T-helper 9 cell (primary cell): ENCODE measurements around the gene SLC39A13.
A peak's percentile ranks its signal among the peaks of the same experiment; 100 is the strongest.

ENCODE experiments used
- DNase-seq: peaks from one replicate; pipeline ENCODE4 v3.0.0-alpha.2; 2020

The SLC39A13 gene

DNA sequence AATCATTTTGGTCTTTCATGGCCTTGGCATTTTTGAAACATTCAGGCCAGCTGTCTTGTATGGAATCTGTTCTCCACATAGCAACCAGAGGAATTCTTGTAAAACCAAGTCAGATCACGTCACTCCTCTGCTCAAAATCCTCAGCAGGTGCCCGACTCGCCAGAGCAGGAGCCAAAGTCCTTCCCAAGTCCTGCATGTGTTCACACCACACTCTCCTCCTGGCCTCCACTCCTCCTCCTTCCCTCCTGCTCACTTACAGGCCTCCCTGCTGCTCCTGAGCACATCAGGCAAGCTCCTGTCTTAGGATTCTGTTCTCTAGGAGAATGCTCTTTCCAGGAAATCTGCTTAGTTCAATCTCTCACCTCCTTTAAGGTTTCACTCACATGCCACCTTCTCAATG is 24.8 kb downstream of the SLC39A13 start:
- no peak for DNase-seq

DNA sequence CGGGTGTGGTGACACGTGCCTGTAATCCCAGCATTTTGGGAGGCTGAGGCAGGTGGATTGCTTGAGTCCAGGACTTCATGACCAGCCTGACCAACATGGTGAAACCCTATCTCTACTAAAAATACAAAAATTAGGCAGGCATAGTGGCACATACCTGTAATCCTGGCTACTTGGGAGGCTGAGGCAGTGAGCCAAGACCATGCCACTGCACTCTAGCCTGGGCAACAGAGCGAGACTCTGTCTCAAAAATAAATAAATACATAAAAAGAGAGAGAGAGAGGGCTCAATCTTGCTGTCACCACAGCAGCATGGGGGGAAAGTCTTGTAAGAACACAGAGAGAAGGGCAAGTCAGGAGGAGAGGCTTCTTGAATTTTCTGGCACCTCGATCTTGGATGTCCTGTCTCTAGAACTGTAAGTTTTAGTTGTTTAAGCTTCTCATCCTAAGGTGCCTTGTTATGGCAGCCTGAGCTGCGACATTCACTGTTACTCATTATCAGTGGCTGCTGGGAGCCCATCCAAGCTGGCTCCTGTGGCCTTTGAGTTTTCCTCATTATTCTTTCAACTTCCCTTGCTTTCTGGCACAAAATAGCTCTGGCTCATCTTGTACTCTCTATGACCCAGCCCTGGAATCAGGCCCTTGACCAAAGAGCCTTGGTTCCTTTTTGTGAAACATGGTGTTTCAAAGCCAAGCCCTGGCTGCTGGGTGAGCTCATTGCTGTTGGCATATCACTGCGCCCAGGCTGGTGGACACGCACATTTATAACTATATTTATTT is 25.8 kb downstream of the SLC39A13 start:
- DNase-seq, result no peak

DNA sequence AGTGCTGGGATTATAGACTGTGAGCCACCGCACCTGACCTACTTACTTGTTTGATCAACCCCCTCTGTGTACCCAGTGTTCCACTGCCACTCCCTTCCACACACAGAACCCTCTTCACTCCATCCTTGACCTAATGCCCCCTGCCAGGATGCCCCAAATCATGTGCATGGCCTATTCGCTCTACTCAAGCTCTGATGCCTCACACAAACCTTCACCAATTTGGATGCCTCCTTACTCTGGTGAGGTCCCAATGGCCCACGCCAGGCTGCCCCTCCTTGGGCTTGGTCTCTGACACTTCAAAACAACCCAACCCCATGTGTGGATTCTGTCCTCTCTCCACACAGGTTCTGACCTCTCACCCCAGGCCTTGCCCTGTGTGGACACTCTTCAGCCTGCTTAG is 27.3 kb downstream of the SLC39A13 start:
- DNase-seq, result no peak

DNA sequence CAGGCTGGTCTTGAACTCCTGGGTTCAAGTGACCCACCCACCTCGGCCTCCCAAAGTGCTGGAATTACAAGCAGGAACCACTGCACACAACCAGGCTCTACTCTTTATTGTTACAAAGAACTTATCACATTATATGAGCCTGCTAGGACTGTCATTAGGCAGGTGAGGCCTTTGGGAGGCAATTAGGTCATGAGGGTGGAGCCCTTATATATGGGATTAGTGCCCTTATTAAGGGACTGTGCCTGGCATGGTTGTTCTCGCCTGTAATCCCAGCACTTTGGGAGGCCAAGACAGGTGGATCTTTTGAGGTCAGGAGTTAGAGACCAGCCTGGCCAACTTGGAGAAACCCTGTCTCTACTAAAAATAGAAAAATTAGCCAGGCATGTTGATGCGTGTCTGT is 28.3 kb downstream of the SLC39A13 start:
- DNase-seq, result no peak

DNA sequence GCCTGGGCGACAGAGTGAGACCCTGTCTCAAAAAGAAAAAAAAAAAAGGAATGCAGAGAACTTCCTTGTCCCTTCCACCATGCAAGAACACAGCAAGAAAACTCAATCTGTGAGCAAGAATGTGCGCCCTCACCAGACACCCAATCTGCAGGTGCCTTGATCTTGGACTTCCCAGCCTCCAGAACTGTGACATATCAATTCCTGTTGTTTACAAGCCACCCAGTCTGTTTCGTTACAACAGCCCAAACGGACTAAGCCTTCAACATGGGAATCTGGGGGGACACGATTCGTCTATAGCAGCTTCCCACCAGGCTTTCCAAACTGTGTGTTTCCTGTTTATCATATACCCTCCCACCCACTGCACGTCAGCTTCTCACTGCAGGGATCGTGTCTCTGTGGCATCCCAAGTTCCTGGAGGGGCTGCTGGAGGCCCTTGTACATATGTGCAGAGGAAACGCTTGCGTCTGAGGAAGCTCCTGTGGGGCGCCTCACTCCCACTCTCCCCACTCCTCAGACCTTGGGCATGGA is 28.9 kb downstream of the SLC39A13 start:
- no peak for DNase-seq

DNA sequence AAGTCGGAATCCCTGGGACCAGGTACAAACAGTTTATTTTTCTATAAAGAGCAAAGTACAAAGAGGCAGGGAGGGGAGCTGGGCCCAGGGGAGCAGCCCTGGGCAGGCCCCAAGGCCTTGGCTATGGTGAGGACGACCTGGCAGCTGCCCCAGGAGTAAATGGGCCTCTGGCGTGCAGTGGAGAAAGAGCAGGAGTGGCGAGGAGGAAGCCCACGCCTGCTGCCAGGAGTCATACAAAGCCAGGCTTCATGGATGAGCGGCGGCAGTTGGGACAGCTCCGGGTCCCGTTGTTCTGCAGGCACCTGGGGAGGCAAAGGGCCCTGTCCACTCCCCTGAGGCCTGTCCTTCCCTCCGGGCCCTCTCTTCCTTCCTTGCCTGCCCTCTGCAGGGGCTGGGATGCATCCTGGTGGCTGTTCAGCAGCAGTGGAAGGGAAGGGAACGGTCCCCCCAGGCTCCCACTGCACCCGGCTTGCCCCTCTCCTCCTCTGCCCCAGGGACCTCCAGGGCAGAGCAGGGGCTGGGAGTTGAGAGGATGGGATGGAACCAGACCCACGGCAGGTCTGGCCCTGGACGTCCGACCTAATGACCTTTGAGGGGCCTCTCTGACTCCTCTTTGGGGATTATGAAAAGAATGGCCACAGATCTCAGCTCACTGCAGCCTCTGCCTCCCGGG is 29.5 kb downstream of the SLC39A13 start:
- DNase-seq, result no peak

DNA sequence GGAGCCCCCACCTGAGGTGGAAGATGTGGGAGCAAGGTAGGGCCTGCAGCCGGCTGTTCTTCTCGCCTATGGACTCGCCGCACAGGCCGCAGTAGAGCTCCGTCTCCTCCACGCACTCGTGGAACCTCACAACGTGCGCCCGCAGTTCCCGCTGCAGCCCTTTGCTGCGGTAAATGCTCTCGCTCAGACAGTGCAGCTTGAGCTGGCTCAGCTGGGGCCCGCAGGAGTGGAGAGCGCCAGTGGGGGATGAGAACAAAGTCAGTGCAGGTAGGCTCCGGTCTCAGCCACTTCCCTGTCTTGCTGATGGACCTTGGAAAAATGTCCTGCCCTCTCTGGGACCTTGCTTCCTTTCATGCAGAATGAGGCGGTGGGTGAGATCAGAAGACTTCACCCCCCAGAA is 30.3 kb downstream of the SLC39A13 start:
- DNase-seq, result no peak

DNA sequence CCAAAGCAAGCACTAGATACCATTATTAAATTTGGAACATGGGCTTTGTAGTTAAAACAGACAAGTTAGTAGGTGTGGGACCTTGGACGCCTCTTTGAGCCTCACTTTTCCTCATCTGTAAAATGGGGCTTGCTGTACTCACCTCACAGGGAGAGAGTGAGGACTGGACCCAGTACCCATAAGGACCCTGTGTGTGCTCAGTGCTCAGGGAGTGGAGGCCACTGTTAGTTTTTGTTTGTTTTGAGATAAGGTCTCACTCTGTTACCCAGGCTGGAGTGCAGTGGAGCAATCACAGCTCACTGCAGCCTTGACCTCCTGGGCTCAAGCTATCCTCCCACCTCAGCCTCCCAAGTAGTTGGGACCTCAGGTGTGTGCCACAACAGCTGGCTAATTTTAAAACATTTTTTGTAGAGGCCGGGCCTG is 31.7 kb downstream of the SLC39A13 start:
- no peak for DNase-seq

DNA sequence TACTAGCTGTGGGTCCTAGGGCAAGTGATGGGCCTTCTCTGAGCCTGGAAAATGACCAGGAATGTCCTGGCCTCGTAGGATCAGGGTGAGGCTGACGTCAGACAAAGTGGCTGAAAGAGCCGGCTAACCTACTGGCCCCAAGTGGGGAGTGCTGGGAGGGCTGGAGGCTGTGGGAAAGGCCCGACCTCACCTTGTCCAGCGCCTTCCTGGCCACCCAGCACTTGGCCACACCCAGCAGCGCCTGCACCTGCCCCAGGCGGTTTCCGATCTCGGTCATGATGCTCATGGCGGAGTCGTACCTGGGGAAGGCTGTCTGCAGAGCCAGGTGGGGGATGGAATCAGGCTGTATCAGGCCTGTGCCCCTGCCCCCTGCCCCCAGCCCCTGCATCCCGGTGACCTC is 33.0 kb downstream of the SLC39A13 start:
- DNase-seq, result no peak

DNA sequence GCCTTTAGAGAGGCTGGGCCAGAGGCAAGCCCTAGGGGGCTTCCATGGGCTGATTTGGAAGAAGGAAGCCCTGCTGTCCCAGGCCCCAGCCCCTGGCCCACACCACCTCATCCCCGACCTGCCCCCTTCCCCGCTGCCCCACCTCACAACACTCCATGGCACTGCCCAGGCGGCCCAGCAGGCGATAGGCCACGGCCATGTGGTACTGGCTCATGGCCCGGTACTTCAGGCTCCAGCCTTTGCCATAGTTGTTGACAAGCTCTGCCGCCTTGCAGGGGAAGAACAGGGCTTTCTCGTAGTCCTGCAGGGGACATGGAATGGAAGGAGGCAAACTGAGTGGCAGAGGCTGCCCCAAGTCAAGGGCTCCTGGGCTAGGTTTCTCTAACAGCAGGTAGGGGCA is 34.1 kb downstream of the SLC39A13 start:
- DNase-seq, result no peak

DNA sequence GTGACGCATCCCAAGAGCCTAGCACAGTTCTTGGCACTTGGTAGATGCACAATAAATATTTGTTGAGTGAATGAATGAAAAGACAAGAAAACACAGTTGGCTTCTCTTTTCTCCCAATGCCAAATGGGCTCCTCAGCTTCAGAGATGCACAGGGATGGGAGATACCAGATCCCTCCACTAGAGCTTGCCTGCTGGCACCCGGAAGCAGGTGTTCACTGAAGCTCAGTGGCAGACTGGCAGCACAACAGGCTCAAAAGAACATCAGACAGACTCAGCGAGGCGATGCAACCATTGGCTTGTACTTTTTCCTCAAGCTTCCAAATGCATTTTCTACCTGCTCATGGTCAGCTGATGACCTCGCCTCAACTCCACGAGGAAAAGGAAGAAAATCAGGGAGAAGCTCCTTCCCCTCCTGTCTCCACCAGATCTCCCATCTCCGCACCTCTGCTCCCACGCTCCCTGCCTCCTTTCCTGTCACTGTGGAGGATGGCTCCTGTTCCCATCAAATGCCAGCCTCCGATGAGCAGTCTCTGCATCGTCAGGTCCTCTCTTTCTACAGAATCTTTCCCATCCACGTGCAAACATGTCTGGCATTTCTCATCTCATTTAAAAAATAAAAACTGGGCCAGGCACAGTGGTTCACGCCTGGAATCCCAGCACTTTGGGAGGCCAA is 34.8 kb downstream of the SLC39A13 start:
- DNase-seq, result no peak

DNA sequence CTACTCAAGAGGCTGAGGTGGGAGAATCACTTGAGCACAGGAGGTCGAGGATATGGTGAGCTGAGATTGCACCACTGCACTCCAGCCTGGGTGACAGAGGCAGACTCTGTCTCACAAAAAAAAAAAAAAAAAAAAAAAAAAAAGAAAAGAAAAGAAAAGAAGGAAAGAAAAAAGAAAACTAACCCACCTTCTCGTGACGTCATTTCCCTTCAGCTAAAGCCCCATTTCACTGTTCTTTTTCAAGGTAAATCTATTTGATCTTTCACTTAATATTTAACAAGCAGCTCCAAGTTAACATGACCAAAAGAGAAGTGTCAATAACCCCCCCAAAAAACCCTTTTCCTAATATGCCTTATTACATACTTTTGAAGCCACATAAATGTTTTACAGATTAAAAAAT is 35.4 kb downstream of the SLC39A13 start:
- no peak for DNase-seq

DNA sequence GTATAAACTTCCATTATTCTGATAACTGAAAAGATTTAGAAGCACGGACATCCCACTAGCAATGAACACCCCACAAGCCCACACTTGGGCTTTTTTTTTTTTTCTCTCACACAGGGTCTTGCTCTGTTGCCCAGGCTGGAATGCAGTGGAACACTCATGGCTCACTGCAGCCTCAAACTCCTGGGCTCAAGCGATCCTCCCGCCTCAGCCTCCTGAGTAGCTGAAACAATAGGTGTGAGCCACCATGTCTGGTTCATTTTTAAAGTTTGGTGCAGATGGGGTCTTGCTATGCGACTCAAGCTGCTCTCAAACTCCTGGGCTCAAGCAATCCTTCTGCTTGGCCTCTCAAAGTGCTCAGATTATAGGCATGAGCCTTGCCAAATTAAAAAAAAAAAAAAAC is 37.5 kb downstream of the SLC39A13 start:
- DNase-seq, result no peak

DNA sequence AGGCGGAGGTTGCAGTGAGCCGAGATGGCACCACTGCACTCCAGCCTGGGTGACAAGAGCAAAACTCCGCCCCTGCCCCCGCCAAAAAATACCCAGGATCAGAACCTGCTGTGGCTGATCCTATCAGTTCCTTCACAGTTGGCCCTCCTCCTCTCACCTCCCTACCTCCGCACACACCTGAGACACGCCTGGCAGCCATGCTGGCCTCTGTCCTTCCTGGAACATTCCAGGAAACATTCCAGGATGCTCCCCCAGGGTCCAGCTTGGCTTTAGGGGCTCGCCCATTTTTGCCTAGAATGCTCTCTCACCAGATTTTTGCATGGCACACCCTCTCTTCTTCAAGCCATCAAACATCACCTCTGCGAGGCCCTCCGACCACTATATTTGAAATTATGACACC is 38.4 kb downstream of the SLC39A13 start:
- DNase-seq, result no peak

DNA sequence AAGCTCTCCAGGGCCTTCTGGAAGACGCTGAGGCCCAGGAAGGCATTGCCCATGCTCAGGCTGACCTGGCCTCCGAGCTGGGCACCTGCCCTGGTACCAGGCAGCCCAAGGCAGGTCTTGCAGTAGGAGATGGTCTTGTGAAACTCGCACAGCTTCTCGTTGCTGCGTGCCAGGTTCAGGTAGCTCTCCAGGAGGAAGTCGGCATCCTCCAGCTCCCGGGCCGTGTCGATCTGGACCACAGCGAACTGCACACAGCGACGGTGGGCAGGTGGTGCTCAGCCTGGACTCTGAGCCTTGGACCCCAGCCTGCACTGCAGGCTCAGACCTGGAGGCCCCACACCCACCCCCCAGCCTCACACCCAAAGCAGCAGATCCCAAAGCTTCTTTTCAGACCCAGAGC is 39.5 kb downstream of the SLC39A13 start:
- DNase-seq, result no peak

DNA sequence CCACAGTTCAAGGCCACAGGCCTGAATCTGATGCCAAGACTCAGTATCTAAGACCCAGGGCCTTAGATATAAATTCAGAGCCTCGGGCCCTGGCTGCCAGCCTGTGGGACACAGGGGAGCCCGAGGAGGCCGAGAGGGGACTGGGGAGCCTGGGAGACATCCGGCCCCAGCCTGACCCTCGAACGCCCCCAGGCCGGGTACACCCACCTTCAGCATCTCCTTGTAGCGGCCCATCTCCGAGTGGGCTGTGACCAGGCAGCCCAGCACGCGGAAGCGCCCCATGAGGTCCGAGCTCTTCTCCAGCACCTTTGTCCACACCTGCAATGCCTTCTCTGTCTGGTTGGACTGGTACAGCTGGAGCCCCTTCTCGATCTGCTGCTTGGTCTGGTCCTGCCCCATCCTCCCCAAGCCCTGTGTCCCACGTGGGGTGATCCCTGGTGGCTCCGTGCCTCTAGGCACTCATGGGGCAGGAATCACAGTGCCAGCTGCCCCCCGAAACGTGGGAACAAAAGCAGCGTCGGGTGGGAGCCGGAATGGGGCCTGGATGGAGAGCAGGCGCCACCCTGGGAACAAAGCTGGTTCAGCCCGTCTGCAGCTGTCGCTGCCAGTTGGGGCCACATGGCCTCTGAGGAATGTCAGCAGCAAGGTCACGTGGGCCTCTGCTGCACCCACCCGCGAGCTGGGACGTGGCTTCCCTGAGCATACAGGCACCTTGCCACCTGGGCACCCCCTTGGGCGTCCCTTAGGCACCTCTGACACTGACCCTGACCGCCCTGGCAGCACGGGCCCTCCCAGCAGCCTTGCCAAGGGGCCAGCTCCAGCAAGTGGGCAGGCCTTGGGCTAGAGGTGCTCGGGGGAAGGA is 40.4 kb downstream of the SLC39A13 start, which contains the start of gene RAPSN:
Gene RAPSN, minus strand, starts transcription at position 571 of the 862 bp plus-strand sequence. Its CDS starts 172 bp downstream, at position 399.
- DNase-seq, result no peak

DNA sequence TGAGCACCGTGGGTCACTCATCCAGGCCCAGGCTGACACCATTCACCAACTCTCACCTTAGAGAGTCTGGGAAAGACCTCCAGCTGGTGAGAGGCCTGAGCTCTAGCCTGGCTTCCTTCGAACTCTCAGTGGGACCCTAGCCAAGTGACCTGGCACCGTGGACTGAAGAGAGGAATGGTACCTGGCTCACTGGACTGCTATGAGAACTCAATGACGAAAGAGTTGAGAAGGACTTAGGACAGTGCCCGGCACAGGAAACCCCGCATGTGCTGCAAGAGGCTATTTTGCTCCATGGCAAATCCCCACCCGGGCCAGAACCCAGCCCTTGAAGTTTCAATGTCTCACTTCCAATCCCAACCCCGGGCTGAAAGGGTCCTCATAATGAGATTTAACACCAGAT is 41.2 kb downstream of the SLC39A13 start:
- DNase-seq, result no peak

DNA sequence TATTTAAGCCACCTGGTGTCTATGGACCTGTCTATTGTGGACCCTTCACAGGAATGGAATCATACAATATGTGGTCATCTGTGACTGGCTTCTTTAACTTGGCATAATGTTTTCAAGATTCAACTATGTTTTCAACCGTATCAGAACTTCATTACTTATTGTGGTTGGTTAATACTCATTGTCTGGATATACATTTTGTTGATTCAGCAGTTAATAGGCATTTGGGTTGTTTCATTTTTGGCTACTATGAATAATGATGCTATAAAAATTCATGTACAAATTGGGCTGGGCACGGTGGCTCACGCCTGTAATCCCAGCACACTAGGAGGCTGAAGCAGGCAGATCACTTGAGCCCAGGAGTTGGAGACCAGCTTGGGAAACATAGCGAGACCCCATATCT is 43.0 kb downstream of the SLC39A13 start:
- DNase-seq, result no peak

DNA sequence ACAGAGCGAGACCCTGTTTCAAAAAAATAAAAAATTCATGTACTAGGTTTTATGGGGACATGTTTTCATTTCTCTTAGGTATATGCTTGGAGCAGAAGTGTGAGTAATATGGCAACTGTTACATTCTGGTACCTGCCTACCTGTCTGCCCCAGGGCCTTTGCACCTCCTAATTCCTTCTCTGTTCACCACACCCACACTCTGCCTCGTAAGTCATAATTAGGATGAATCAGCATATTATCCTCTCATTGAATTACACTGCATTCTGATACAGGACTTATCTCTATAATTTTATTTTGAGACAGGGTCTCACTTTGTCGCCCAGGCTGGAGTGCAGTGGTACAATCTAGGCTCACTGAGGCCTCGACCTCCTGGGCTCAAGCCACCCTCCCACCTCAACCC is 43.6 kb downstream of the SLC39A13 start:
- no peak for DNase-seq

DNA sequence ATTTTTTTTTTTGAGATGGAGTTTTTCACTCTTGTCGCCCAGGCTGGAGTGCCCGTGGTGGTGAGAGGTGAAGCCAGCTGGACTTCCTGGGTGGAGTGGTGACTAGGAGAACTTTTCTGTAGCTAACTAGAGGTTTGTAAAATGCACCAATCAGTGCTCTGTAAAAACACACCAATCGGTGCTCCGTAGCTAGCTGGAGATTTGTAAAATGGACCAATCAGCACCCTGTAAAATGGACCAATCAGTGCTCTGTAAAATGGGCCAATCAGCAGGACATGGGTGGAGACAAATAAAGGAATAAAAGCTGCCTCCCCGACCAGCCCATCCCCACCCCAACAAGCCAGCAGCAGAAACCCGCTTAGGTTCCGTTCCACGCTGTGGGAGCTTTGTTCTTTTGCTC is 45.0 kb downstream of the SLC39A13 start:
- no peak for DNase-seq

DNA sequence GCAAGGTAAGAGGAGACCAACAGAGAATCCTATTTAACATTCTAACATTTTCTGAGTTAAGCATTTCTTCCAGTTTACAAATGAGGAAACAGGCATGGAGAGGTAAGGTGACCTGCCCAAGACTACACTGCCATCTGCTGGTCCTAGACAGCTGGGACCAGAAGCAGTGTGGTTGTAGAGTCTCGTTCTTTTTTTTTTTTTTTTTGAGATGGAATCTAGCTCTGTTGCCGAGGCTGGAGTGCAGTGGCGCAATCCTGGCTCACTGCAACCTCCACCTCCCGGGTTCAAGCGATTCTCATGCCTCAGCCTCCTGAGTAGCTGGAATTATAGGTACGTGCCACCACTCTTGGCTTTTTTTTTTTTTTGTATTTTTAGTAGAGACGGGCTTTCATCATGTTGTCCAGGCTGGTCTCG is 45.9 kb downstream of the SLC39A13 start:
- peak; percentile 39 for DNase-seq

DNA sequence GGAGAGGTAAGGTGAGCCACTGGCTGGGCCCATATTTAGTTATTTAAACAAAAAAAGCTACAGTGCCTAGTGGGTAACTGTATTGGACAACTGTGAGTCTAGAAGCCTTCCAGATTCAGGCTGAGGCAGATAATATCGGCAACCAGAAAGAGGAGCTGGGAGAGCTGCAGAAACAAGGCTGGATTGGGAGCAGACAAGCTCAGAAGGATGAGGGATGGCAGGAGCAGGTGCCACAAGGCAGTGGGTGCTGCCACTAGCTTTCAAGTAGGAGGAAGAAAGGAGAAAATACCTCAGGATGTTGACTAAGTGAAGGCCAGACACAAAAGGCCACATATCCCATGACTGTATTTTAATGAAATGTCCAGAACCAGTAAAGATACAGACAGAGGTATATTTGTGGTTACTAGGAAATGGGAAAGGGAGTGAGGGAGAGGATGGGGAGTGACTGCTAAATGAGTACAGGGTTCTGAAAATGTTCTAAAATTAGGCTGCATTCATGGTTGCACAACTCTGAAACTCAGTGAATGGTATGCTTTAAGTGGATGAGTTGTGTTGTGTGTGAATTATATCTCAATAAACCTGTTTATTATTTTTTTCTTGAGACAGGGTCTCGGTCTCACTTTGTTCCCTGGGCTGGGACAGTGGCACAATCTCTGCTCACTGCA is 52.3 kb downstream of the SLC39A13 start:
- no peak for DNase-seq
